ENCODE data around the gene LILRA5.

DNA sequence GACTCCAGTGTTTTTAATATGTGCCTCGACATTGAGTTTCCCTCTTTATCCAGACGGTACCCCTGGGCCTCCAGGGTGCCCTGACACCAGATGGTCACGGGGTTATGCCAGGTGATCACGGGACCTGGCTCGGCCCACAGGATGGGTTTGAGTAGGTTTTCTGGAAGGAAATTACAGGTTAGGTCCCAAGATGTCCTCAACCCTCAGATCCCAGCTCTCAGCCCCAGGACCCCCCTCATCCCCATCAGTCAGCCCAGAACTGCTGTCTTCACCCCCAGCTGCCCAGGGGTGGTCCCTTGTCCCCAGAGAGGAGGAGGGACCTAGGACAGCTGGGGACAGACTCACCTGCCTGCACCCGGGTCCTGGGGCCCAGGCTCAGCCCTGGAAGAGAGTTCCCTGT is 25.6 kb upstream of the LILRA5 start:
- TF ChIP-seq ZNF274 (IDR thresholded peaks at IDR 0.05; ENCODE audit: low read depth, low read length) (no peak), YY1 (IDR thresholded peaks at IDR 0.05; ENCODE audit: insufficient read depth, insufficient read length) (no peak)
